Astrocyte (in vitro differentiated cells and primary cell): Measurements from ENCODE around the gene BICD1.

Source experiments
- EZH2 ChIP-seq: IDR thresholded peaks from 2 replicates; pipeline ENCODE4 v1.6.1; 2012; ENCODE audit warnings: mild to moderate bottlenecking, low read length, inconsistent platforms; ENCODE audit not compliant: insufficient read depth
- TF ChIP-seq, protein P1 (sequence below): IDR thresholded peaks from 2 replicates; pipeline ENCODE4 v1.5.1; 2011; ENCODE audit warnings: low read depth, mild to moderate bottlenecking, inconsistent platforms, low read length, moderate library complexity; ENCODE audit not compliant: insufficient read depth

DNA sequence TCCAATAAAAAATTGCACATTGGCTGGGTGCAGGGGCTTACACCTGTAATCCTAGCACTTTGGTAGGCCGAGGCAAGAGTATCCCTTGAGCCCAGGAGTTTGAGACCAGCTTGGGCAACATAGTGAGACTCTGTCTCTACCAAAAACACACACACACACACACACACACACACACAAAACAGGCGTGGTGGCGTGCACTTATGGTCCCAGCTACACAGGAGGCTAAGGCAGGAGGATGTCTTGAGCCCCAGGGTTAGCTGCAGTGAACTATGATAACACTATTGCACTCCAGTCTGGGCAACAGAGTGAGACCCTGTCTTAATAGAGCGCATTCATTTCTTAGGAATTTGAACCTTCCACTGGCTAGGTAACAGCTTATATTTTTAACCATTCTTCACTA is 42.9 kb upstream of the BICD1 start:
- TF ChIP-seq, protein P1, sequence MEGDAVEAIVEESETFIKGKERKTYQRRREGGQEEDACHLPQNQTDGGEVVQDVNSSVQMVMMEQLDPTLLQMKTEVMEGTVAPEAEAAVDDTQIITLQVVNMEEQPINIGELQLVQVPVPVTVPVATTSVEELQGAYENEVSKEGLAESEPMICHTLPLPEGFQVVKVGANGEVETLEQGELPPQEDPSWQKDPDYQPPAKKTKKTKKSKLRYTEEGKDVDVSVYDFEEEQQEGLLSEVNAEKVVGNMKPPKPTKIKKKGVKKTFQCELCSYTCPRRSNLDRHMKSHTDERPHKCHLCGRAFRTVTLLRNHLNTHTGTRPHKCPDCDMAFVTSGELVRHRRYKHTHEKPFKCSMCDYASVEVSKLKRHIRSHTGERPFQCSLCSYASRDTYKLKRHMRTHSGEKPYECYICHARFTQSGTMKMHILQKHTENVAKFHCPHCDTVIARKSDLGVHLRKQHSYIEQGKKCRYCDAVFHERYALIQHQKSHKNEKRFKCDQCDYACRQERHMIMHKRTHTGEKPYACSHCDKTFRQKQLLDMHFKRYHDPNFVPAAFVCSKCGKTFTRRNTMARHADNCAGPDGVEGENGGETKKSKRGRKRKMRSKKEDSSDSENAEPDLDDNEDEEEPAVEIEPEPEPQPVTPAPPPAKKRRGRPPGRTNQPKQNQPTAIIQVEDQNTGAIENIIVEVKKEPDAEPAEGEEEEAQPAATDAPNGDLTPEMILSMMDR = no peak
- TF ChIP-seq EZH2 = no peak
